Immature natural killer cell (primary cell): ENCODE data around the gene AGO1. TPM values are rescaled to one million over a fixed set of nuclear protein-coding genes. Genes with fewer than 3 reads are reported as not detected.

Experiments
- DNase-seq, 3 donors: peaks; one replicate each; pipeline ENCODE4 v3.0.0; 2022; ENCODE audit warnings: mixed read lengths in 1 of 3
- H3K27ac Mint-ChIP-seq, 6 donors: one replicate each; pipeline ENCODE4 v1.8.0; 2020; ENCODE audit warnings: mixed read lengths in 6 of 6, mild to moderate bottlenecking in 5 of 6, inconsistent platforms in 4 of 6, moderate library complexity in 3 of 6
- H3K27me3 Mint-ChIP-seq, 3 donors: one replicate each; pipeline ENCODE4 v1.8.0; 2020 to 2021; ENCODE audit warnings: low read depth in 3 of 3, mild to moderate bottlenecking in 3 of 3, mixed read lengths in 3 of 3, moderate library complexity in 3 of 3, inconsistent platforms in 1 of 3
- H3K36me3 Mint-ChIP-seq, 3 donors: one replicate each; pipeline ENCODE4 v1.8.0; 2020; ENCODE audit warnings: mixed read lengths in 3 of 3, inconsistent platforms in 2 of 3, mild to moderate bottlenecking in 2 of 3
- H3K4me1 Mint-ChIP-seq, 2 donors: one replicate each; pipeline ENCODE4 v1.8.0; 2020; ENCODE audit warnings: inconsistent platforms in 2 of 2, mild to moderate bottlenecking in 2 of 2, mixed read lengths in 2 of 2, moderate library complexity in 1 of 2
- H3K4me3 Mint-ChIP-seq, 5 donors: one replicate each; pipeline ENCODE4 v1.8.0; 2020; ENCODE audit warnings: mild to moderate bottlenecking in 5 of 5, mixed read lengths in 5 of 5, inconsistent platforms in 3 of 5, moderate library complexity in 3 of 5
- H3K9me3 Mint-ChIP-seq, 6 donors: one replicate each; pipeline ENCODE4 v1.8.0; 2020; ENCODE audit warnings: mild to moderate bottlenecking in 6 of 6, mixed read lengths in 6 of 6, inconsistent platforms in 4 of 6, moderate library complexity in 3 of 6
- polyA plus RNA-seq, 3 donors: library from polyadenylated mRNA; unstranded; fragments of 300-500 nt; fragmentation: Illumina TruSeq; gene quantifications; one replicate each; pipeline ENCODE4 v1.2.3, GENCODE V29; 2021

AGO1 gene
- polyA plus RNA-seq, 3 donors from 2014 or later, result 6.3 to 9.9 (median 7.0) TPM

DNA sequence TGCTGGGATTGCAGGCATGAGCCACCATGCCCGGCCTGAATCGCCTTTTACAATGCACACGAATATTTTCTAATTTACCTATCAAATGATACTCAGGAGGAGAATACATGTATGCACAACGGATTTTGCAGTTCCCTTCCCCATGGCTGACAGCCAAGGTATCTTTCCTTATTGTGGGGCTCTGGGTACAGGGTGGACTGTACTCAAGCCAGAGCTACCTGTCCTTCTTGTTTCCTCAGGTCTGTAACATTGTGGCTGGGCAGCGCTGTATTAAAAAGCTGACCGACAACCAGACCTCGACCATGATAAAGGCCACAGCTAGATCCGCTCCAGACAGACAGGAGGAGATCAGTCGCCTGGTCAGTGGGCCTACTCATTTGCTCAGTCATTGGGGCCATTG is 18.2 kb downstream of the AGO1 start:
- no peaks in the 10 kb centered on the region for H3K4me1 Mint-ChIP-seq
- peaks cover 0 to 1% (median 0%) of the 10 kb centered on the region in 3 donors for H3K27me3 Mint-ChIP-seq
- H3K9me3 Mint-ChIP-seq, result no peaks in the 10 kb centered on the region
- no peak for DNase-seq
- H3K4me3 Mint-ChIP-seq, result no peak overlapping the region
- no peak overlapping the region for H3K27ac Mint-ChIP-seq
- peaks cover 9 to 39% (median 31%) of the 10 kb centered on the region in 3 donors for H3K36me3 Mint-ChIP-seq

DNA sequence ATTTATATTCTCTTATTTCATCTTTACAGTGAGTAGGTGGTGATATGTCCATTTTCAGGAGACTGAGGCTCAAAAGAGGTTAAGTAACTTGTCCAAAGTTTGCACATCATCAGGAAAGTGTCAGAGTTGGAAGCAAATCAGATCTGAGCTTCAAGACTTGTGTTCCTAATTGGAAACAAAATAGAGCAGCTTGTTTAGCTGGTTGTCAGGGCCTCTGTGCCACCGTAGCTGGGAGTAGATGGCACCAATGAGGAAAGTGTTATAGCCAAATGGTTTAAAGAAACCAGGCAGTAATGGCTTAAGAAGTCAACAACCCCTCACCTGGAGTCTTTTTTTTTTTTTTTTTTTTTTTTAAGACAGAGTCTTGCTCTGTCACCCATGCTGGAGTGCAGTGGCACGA is 19.7 kb downstream of the AGO1 start:
- H3K4me1 Mint-ChIP-seq, result no peaks in the 10 kb centered on the region
- H3K4me3 Mint-ChIP-seq, result no peak overlapping the region
- H3K36me3 Mint-ChIP-seq, result peaks cover 12 to 39% (median 28%) of the 10 kb centered on the region in 3 donors
- H3K27me3 Mint-ChIP-seq, result peaks cover 0 to 1% (median 0%) of the 10 kb centered on the region in 3 donors
- H3K27ac Mint-ChIP-seq, result no peak overlapping the region
- H3K9me3 Mint-ChIP-seq, result no peaks in the 10 kb centered on the region
- no peak for DNase-seq

- Mint-ChIP-seq H3K36me3 (peaks cover 53 to 70% (median 58%) of the 10 kb centered on the region in 3 donors), H3K4me1 (no peaks in the 10 kb centered on the region), H3K9me3 (no peaks in the 10 kb centered on the region), H3K4me3 (no peak overlapping the region), H3K27ac (no peak overlapping the region), H3K27me3 (no peaks in the 10 kb centered on the region)
- no peak for DNase-seq
These were observed 31.7 kb downstream of the AGO1 start for GRCh38 chr1:35914717-35915116.

- peaks cover 58 to 79% (median 63%) of the 10 kb centered on the region in 3 donors for H3K36me3 Mint-ChIP-seq
- DNase-seq, result no peak
- no peak overlapping the region for H3K4me3 Mint-ChIP-seq
- H3K27ac Mint-ChIP-seq, result no peak overlapping the region
- H3K4me1 Mint-ChIP-seq, result no peaks in the 10 kb centered on the region
- H3K9me3 Mint-ChIP-seq, result no peaks in the 10 kb centered on the region
- H3K27me3 Mint-ChIP-seq, result no peaks in the 10 kb centered on the region
These were observed 32.7 kb downstream of the AGO1 start for GRCh38 chr1:35915693-35916092.

DNA sequence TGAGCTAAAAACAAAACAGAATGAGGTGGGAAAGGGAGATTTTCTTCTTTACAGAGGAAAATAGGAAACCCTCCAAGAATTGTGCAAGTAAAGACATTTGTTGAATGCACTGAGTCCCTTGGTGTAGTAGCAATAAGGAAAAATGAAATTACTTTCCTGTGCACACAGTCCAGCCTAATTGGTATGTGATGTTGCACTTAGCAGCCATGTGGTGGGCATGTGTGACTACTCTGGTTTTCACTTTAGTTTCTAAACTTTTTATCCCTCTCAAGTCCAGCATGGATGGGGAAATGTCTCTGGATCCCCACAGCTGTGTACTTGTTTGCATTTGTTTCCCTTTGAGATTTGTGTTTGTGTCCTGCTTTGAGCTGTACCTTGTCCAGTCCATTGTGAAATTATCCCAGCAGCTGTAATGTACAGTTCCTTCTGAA is 40.8 kb downstream of the AGO1 start:
- Mint-ChIP-seq H3K27ac (peak overlapping the region in 2 of 6 donors; percentile 20 to 50), H3K4me1 (peaks cover 0 to 1% of the 10 kb centered on the region in 2 donors), H3K36me3 (peaks cover 11 to 27% (median 19%) of the 10 kb centered on the region in 3 donors), H3K4me3 (no peak overlapping the region), H3K9me3 (no peaks in the 10 kb centered on the region), H3K27me3 (no peaks in the 10 kb centered on the region)
- DNase-seq, result no peak

DNA sequence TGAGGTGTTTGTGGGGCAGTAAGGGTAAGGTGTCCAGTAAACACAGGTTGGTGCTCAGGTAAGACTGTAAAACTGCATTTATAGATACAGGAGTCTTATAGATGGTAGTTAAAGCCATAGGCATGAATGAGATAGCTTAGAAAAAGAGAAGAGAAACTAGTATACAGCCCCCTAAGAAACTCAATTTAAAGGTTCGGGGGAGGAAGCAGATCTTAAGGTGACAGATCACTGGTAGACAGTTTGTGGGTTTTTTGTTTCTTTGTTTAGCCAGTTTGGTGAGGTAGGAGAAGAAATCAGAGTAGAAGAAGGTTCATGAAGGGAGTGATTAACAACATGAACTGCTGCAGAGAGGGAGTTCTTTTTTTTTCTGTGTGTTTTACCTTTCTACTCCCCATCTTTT is 41.8 kb downstream of the AGO1 start:
- no peaks in the 10 kb centered on the region for H3K9me3 Mint-ChIP-seq
- H3K4me3 Mint-ChIP-seq, result no peak overlapping the region
- H3K27me3 Mint-ChIP-seq, result peaks cover 0 to under 1% (median under 1%) of the 10 kb centered on the region in 3 donors
- H3K36me3 Mint-ChIP-seq, result peaks cover 5 to 17% (median 11%) of the 10 kb centered on the region in 3 donors
- DNase-seq, result no peak
- H3K27ac Mint-ChIP-seq, result no peak overlapping the region
- peaks cover 2 to 12% of the 10 kb centered on the region in 2 donors for H3K4me1 Mint-ChIP-seq

GRCh38 chr1:35925741-35926140 is 42.7 kb downstream of the AGO1 start:
- no peak overlapping the region for H3K4me3 Mint-ChIP-seq
- no peak overlapping the region for H3K27ac Mint-ChIP-seq
- H3K27me3 Mint-ChIP-seq, result peaks cover 5 to 7% (median 7%) of the 10 kb centered on the region in 3 donors
- H3K36me3 Mint-ChIP-seq, result peaks cover under 1 to 8% (median 2%) of the 10 kb centered on the region in 3 donors
- peaks cover 8 to 19% of the 10 kb centered on the region in 2 donors for H3K4me1 Mint-ChIP-seq
- DNase-seq, result no peak
- H3K9me3 Mint-ChIP-seq, result no peaks in the 10 kb centered on the region

DNA sequence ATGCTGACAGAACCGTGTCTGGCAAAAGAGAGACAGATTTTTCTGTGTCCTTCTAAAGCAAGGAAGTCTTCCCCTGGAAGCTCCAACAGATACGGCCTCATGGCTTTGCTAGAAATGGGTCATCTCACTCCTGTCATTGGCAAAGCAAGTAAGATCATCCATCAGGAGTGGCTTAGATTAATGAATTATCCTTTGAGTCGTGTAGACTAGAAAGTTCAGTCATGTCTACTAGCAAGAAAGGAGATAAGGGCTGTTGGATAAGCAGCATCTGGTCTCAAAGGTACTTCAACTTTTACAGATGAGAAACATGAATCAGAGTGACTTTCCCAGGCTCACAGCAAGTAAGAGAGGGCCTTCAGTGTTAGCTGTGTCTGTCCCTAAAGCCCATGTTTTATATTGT is 44.5 kb downstream of the AGO1 start:
- Mint-ChIP-seq H3K27ac (no peak overlapping the region), H3K36me3 (no peaks in the 10 kb centered on the region), H3K27me3 (peaks cover 8 to 10% (median 9%) of the 10 kb centered on the region in 3 donors), H3K4me3 (no peak overlapping the region), H3K4me1 (peaks cover 18 to 31% of the 10 kb centered on the region in 2 donors), H3K9me3 (no peaks in the 10 kb centered on the region)
- no peak for DNase-seq

DNA sequence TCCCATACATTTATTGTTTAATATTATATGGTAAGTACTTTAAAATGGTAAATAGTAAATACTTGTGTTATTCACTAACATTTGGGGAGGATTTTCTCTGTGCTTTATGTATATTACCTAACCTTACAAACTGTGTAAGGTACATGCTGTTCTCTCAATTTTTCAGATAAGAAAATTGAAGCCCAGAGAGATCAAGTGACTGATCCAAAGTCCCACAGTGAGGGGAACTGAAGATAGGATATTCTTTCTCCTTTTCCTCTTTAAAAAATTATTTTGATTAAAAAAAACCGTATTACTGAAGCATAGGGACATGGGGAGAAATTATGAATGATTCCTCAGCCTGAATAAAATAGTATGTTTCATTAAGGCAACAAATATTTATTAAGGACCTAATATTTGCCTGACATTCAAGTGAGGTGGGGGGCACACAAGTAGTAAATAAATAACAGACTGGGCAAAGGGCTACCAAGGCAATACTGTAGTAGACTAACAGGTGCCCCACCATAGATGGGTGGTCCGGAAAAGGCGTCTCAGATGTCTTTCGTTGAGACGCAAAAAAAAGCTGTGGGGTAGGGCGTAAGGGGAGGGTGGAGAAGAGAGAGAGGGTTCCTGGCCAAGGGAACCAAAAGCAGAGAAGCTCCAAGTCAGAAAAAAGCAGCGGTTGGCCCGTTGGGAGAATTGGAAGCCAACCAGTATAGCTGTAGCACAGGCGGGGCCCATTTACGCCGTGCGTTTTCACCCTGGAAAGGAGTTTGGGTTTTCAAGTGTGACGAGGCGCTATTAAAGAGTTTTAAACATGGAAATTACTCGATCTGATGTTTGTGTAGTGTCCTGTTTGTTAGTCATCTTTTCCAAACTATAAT is 47.0 kb downstream of the AGO1 start:
- H3K36me3 Mint-ChIP-seq, result no peaks in the 10 kb centered on the region
- H3K27me3 Mint-ChIP-seq, result peaks cover 8 to 11% (median 9%) of the 10 kb centered on the region in 3 donors
- peak overlapping the region; percentile 92 to 97 (median 94) for H3K4me3 Mint-ChIP-seq
- DNase-seq, result peak in 2 of 3 donors; percentile 44 to 49
- no peaks in the 10 kb centered on the region for H3K9me3 Mint-ChIP-seq
- H3K27ac Mint-ChIP-seq, result peak overlapping the region; percentile 96 to 99 (median 98)
- peaks cover 27 to 52% of the 10 kb centered on the region in 2 donors for H3K4me1 Mint-ChIP-seq

GRCh38 chr1:35930593-35931445 is 47.8 kb downstream of the AGO1 start, which contains the start of gene AGO3:
TSS of gene AGO3 (plus strand) at chr1:35931105. CDS start at chr1:35931427, 322 bp downstream.
- H3K36me3 Mint-ChIP-seq, result no peaks in the 10 kb centered on the region
- H3K4me1 Mint-ChIP-seq, result peaks cover 27 to 54% of the 10 kb centered on the region in 2 donors
- peak within 1 kb of the TSS; percentile 96 to 99 (median 98) for H3K27ac Mint-ChIP-seq
- H3K27me3 Mint-ChIP-seq, result peaks cover 8 to 11% (median 9%) of the 10 kb centered on the region in 3 donors
- H3K9me3 Mint-ChIP-seq, result no peaks in the 10 kb centered on the region
- H3K4me3 Mint-ChIP-seq, result peak within 1 kb of the TSS; percentile 92 to 97 (median 96)
- peak; percentile 90 to 91 (median 91) for DNase-seq

DNA sequence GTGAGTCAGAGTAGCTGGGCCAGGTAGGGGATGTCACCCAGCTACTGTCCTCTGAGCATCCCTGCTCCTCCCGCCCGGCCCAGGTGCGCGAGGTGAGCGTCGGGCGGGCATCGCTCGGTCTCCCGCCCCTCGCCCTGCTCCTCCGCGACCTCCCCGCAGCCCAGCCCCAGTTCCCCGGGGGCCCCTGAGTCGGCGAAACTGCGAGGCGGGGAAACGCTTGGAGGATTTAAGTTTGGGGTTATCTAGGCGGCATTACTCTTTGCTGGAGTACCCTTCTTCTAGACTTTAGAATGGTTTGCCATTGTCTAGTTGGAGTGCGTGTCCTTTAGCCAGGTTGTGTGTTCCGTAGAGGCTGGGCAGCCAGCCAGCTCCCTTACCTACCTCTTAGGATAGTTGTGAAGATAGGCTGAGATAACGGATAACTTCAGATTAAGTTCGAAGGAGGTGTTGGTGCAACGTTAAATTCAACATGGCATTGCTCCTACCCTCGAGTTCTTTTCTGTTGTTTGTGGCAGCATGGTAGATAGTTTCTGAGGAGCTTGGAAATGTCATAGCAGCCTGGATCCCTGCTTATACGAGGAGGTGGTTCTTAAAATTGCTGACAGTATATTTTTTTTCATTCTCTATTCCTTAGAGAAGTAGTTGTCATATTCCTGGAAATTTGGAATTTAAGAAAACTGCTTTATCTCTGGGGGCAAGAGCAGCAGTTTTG is 48.6 kb downstream of the AGO1 start:
- Mint-ChIP-seq H3K4me3 (peak overlapping the region; percentile 88 to 97 (median 95)), H3K4me1 (peaks cover 32 to 54% of the 10 kb centered on the region in 2 donors), H3K27me3 (peaks cover 8 to 11% (median 9%) of the 10 kb centered on the region in 3 donors), H3K27ac (peak overlapping the region; percentile 92 to 97 (median 95)), H3K9me3 (no peaks in the 10 kb centered on the region), H3K36me3 (no peaks in the 10 kb centered on the region)
- no peak for DNase-seq

GRCh38 chr1:35932158-35932636 is 49.2 kb downstream of the AGO1 start:
- Mint-ChIP-seq H3K27me3 (peaks cover 8 to 11% (median 9%) of the 10 kb centered on the region in 3 donors), H3K4me3 (peak overlapping the region; percentile 88 to 97 (median 95)), H3K9me3 (no peaks in the 10 kb centered on the region), H3K36me3 (no peaks in the 10 kb centered on the region), H3K27ac (peak overlapping the region; percentile 92 to 97 (median 95)), H3K4me1 (peaks cover 34 to 54% of the 10 kb centered on the region in 2 donors)
- DNase-seq, result no peak

GRCh38 chr1:35932941-35933340 is 49.9 kb downstream of the AGO1 start:
- Mint-ChIP-seq H3K4me1 (peaks cover 34 to 54% of the 10 kb centered on the region in 2 donors), H3K27me3 (peaks cover 8 to 11% (median 9%) of the 10 kb centered on the region in 3 donors), H3K27ac (peak overlapping the region in 5 of 6 donors; percentile 24 to 96 (median 72)), H3K36me3 (no peaks in the 10 kb centered on the region), H3K9me3 (no peaks in the 10 kb centered on the region), H3K4me3 (peak overlapping the region; percentile 88 to 97 (median 95))
- DNase-seq, result no peak
